ENCODE measurements around the gene WIPI1. TPM values are rescaled to one million over a fixed set of nuclear protein-coding genes. Genes with fewer than 3 reads are reported as not detected.

Gene WIPI1
- total and polyA plus RNA-seq, 2 donors from 2014 or later = 40.9 to 41.2 TPM

- Histone ChIP-seq H3K9ac (ENCODE audit: low read length in 3 of 3) (peak overlapping the region; percentile 38 to 59 (median 57)), H3K4me1 (ENCODE audit: control insufficient read depth in 2 of 3, insufficient read depth in 2 of 3, low read depth in 1 of 3, low read length in 3 of 3) (peaks cover 0 to 15% (median 14%) of the 10 kb centered on the region in 3 donors), H3K27ac (ENCODE audit: low read depth in 2 of 2, low read length in 2 of 2) (peak overlapping the region; percentile 73 to 85), H3K4me3 (ENCODE audit: low read length in 3 of 3) (peak overlapping the region; percentile 66 to 80 (median 74)), H3K27me3 (ENCODE audit: control insufficient read depth, insufficient read depth, low read length) (no peaks in the 10 kb centered on the region), H3K9me3 (ENCODE audit: control insufficient read depth in 2 of 3, insufficient read depth in 1 of 3, low read length in 3 of 3) (no peaks in the 10 kb centered on the region), H3K36me3 (ENCODE audit: control insufficient read depth in 2 of 3, insufficient read depth in 3 of 3, low read length in 3 of 3) (no peaks in the 10 kb centered on the region)
- intact Hi-C loops (cut with DNase I) = no loop called here
- no peak for TF ChIP-seq CTCF (IDR thresholded peaks at IDR 0.05; ENCODE audit: borderline replicate concordance, extremely low read depth, insufficient read depth)
- no peak for FAIRE-seq
- no peak for DNase-seq
These were observed 1.2 kb upstream of the WIPI1 start for GRCh38 chr17:68458260-68459036.

GRCh38 chr17:68457539-68458259 is 403 bp upstream of the WIPI1 start:
- Histone ChIP-seq H3K9me3 (ENCODE audit: control insufficient read depth in 2 of 3, insufficient read depth in 1 of 3, low read length in 3 of 3) (no peaks in the 10 kb centered on the region), H3K9ac (ENCODE audit: low read length in 3 of 3) (peak overlapping the region; percentile 38 to 59 (median 57)), H3K27me3 (ENCODE audit: control insufficient read depth, insufficient read depth, low read length) (no peaks in the 10 kb centered on the region), H3K27ac (ENCODE audit: low read depth in 2 of 2, low read length in 2 of 2) (peak overlapping the region; percentile 73 to 85), H3K4me1 (ENCODE audit: control insufficient read depth in 2 of 3, insufficient read depth in 2 of 3, low read depth in 1 of 3, low read length in 3 of 3) (peaks cover 0 to 19% (median 13%) of the 10 kb centered on the region in 3 donors), H3K36me3 (ENCODE audit: control insufficient read depth in 2 of 3, insufficient read depth in 3 of 3, low read length in 3 of 3) (no peaks in the 10 kb centered on the region), H3K4me3 (ENCODE audit: low read length in 3 of 3) (peak overlapping the region; percentile 66 to 80 (median 74))
- FAIRE-seq (peak; percentile 46), DNase-seq (peak; percentile 99 to 100 (median 99))
- TF ChIP-seq CTCF (IDR thresholded peaks at IDR 0.05; ENCODE audit: borderline replicate concordance, extremely low read depth, insufficient read depth) = no peak
- intact Hi-C loops (cut with DNase I) = no loop called here

DNA sequence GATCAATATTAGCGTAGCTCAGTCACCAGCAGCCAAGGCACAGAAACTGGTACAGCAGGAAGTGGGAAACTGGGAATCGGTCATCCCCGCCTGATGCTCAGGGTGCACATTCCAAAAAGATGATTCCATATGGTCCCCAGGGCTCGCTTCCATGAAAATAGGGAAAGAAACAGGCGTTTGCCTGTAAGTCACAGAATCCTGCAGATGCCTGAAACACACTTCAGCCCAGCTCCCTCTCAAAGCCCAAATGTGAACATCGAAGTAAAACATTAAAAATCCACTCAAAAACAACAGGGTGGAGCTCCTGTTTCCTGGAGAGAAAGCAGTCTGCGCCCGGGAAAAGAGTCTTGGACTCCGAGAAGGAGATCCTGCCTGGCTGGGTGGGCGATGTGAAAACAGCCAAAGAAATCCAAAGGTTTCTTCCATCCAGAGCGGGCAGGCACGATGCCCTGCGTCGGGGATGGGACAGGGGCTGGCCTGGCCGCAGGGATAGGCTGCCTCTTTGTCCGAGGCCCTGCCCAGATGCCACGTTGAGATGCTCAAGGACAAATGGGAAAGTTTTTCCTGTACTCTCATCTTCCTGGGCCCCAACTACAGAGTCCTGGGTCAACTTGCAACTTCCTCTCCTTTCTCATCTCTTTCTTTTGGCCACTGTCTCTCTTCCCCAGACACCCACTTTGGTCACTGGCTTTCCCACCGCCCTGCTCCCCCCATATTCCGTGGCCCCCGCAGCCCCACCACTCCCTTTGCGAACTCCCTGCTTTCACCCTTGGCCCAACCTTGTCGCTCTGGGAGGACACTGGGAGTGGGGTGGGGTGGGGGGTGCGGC is 743 bp downstream of the WIPI1 start:
- DNase-seq = peak; percentile 70 to 92 (median 87)
- H3K4me1 ChIP-seq (ENCODE audit: control insufficient read depth in 2 of 3, insufficient read depth in 2 of 3, low read depth in 1 of 3, low read length in 3 of 3) = peaks cover 0 to 20% (median 3%) of the 10 kb centered on the region in 3 donors
- no peak for TF ChIP-seq CTCF (IDR thresholded peaks at IDR 0.05; ENCODE audit: borderline replicate concordance, extremely low read depth, insufficient read depth)
- intact Hi-C loops (cut with DNase I) = no loop called here
- H3K27ac ChIP-seq (ENCODE audit: low read depth in 2 of 2, low read length in 2 of 2) = peak overlapping the region; percentile 84 to 94
- no peak for FAIRE-seq
- H3K9me3 ChIP-seq (ENCODE audit: control insufficient read depth in 2 of 3, insufficient read depth in 1 of 3, low read length in 3 of 3) = no peaks in the 10 kb centered on the region
- peak overlapping the region; percentile 2 to 50 (median 14) for H3K9ac ChIP-seq (ENCODE audit: low read length in 3 of 3)
- no peaks in the 10 kb centered on the region for H3K36me3 ChIP-seq (ENCODE audit: control insufficient read depth in 2 of 3, insufficient read depth in 3 of 3, low read length in 3 of 3)
- no peaks in the 10 kb centered on the region for H3K27me3 ChIP-seq (ENCODE audit: control insufficient read depth, insufficient read depth, low read length)
- H3K4me3 ChIP-seq (ENCODE audit: low read length in 3 of 3) = peak overlapping the region; percentile 51 to 69 (median 61)

Data from kidney (tissue), 14 donors.